IPS DF 19.7 (cell line): ENCODE results near the gene STMND1.

Experiments
- DNase-seq: peaks from one replicate; pipeline ENCODE4 v3.0.0-alpha.2; 2013; ENCODE audit warnings: low read depth, low spot score

Gene STMND1

GRCh38 chr6:17098538-17098937 lies 3.3 kb upstream of the STMND1 start:
- no peak for DNase-seq

GRCh38 chr6:17099401-17100059 lies 2.3 kb upstream of the STMND1 start:
- no peak for DNase-seq

GRCh38 chr6:17100806-17101205 lies 1.0 kb upstream of the STMND1 start:
- no peak for DNase-seq

GRCh38 chr6:17102258-17102870 lies 514 bp downstream of the STMND1 start:
- DNase-seq = no peak

- DNase-seq = no peak
Measured at GRCh38 chr6:17103715-17104114, 1.9 kb downstream of the STMND1 start.

GRCh38 chr6:17107863-17108262 lies 6.0 kb downstream of the STMND1 start:
- no peak for DNase-seq

- DNase-seq = no peak
Measured at GRCh38 chr6:17115251-17116116, 13.6 kb downstream of the STMND1 start.

- no peak for DNase-seq
Measured at GRCh38 chr6:17116117-17116440, 14.2 kb downstream of the STMND1 start.

GRCh38 chr6:17120019-17120418 lies 18.2 kb downstream of the STMND1 start:
- DNase-seq = no peak

GRCh38 chr6:17125407-17125806 lies 23.6 kb downstream of the STMND1 start:
- no peak for DNase-seq

GRCh38 chr6:17130786-17131185 lies 28.9 kb downstream of the STMND1 start:
- no peak for DNase-seq

- DNase-seq = no peak
Measured at GRCh38 chr6:17132967-17133366, 31.1 kb downstream of the STMND1 start.

GRCh38 chr6:17138033-17138432 lies 36.2 kb downstream of the STMND1 start:
- no peak for DNase-seq

GRCh38 chr6:17144016-17144415 lies 42.2 kb downstream of the STMND1 start:
- no peak for DNase-seq

GRCh38 chr6:17149571-17149970 lies 47.7 kb downstream of the STMND1 start:
- no peak for DNase-seq

- DNase-seq = no peak
Measured at GRCh38 chr6:17150096-17150495, 48.2 kb downstream of the STMND1 start.

GRCh38 chr6:17151888-17152287 lies 50.0 kb downstream of the STMND1 start:
- DNase-seq = no peak

- DNase-seq = no peak
Measured at GRCh38 chr6:17152703-17153102, 50.9 kb downstream of the STMND1 start.

- DNase-seq = peak; percentile 17
Measured at GRCh38 chr6:17156112-17156921, 54.5 kb downstream of the STMND1 start.

- no peak for DNase-seq
Measured at GRCh38 chr6:17156966-17157365, 55.1 kb downstream of the STMND1 start.

- DNase-seq = no peak
Measured at GRCh38 chr6:17157617-17158016, 55.8 kb downstream of the STMND1 start.

GRCh38 chr6:17159240-17159639 lies 57.4 kb downstream of the STMND1 start:
- DNase-seq = no peak
